D721Med (cell line): ENCODE data around the gene ECD.

ENCODE experiments used
- DNase-seq: peaks from one replicate; pipeline ENCODE4 v3.0.0; 2011; ENCODE audit warnings: low spot score; ENCODE audit not compliant: insufficient read length
- FAIRE-seq: peaks from 2 replicates; lab custom pipeline; 2011; peaks lifted over from hg19 to GRCh38; lab: Jason Lieb, UNC
- CTCF ChIP-seq: IDR thresholded peaks from 2 replicates; pipeline ENCODE4 v1.5.1; 2012; ENCODE audit warnings: mild to moderate bottlenecking, control low read depth; ENCODE audit not compliant: insufficient read depth; ENCODE audit errors: missing control alignments

Gene ECD

GRCh38 chr10:73099141-73099540 is 68.7 kb downstream of the ECD start:
- FAIRE-seq = no peak
- no peak for TF ChIP-seq CTCF
- no peak for DNase-seq

- DNase-seq (no peak), FAIRE-seq (no peak)
- no peak for TF ChIP-seq CTCF
These were observed 70.5 kb downstream of the ECD start for GRCh38 chr10:73097305-73097670.

- peak; percentile 74 for TF ChIP-seq CTCF
- no peak for FAIRE-seq
- DNase-seq = peak; percentile 79
These were observed 71.1 kb downstream of the ECD start, which contains the start of gene P4HA1 for GRCh38 chr10:73096449-73097304. Gene P4HA1 (minus strand): TSS chr10:73096866. CDS start chr10:73074883, 21,983 bp downstream.

- no peak for DNase-seq
- no peak for FAIRE-seq
- TF ChIP-seq CTCF = no peak
These were observed 71.8 kb downstream of the ECD start for GRCh38 chr10:73096041-73096448.

- TF ChIP-seq CTCF = no peak
- no peak for FAIRE-seq
- no peak for DNase-seq
These were observed 72.3 kb downstream of the ECD start for GRCh38 chr10:73095481-73096021.

GRCh38 chr10:73094986-73095480 is 72.8 kb downstream of the ECD start:
- no peak for TF ChIP-seq CTCF
- no peak for DNase-seq
- no peak for FAIRE-seq
